ENCODE results near the gene TIMM17B. TPM values are rescaled to one million over a fixed set of nuclear protein-coding genes. Genes with fewer than 3 reads are reported as not detected.

The TIMM17B gene
- 19.4 TPM for total RNA-seq

GRCh38 chrX:48897625-48898306 is at the start of gene TIMM17B, which contains the start of gene PQBP1:
TIMM17B (minus strand) TSS chrX:48897768; CDS start chrX:48897749, 19 bp downstream.
PQBP1 (plus strand) TSS chrX:48897930; CDS start chrX:48898510, 580 bp downstream.

GRCh38 chrX:48918643-48919340 is 21.2 kb upstream of the TIMM17B start, which contains the start of gene PIM2:
PIM2 (minus strand) TSS chrX:48919024; CDS start chrX:48918834, 190 bp downstream.

DNA sequence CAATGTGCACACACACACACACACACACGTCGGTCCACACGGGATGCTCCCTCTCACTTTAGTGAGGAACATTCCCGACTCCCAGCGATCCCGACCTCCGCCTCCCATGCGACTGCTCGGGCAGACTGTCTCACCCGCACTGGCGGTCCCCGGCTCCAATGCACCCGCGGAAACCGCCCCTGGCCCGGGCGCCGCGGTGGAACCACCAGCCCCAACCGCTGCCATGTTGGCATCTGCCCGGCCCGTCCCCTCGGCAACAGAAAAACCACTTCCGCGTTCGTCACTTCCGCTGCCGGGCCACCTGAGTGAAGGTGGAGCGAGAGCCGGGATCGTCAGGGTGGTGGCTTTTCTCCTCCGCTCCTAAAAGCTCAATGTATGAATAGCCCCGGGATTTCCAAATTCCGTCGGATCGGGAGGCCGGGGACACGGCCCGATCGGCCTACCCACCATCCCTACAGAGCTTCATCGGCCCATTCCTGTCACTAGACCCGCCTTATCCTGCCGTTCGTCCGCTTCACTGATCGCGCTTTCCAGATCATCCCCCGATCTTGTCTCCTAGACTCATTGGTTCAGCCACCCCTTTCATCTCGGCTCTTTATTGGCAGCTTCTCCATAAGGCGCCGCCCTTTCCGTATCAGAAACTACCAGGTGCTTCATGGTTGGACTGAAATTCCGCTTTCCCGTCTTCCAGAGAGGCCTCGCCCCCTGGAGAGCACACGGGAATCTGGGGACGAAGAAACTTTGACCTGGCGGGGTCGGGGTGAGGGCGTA is 14.0 kb upstream of the TIMM17B start, which contains the start of gene SLC35A2:
Gene SLC35A2, minus strand, starts transcription at position 235 of the 771 bp plus-strand sequence. Its CDS starts 10 bp downstream, at position 225.

Other genes with a start within 250 kb of the TIMM17B start
- gene WAS, start 214.0 kb downstream of the TIMM17B start, total RNA-seq, result 0.63 TPM
- 2.8 TPM for gene SUV39H1, start 201.0 kb downstream of the TIMM17B start, total RNA-seq
- not detected for gene GLOD5, start 136.0 kb downstream of the TIMM17B start, total RNA-seq
- gene GATA1, start 111.2 kb downstream of the TIMM17B start, total RNA-seq, result not detected
- 125 TPM for gene HDAC6, start 95.7 kb downstream of the TIMM17B start, total RNA-seq
- gene ERAS, start 71.3 kb downstream of the TIMM17B start, total RNA-seq, result not detected
- gene PCSK1N, start 62.2 kb downstream of the TIMM17B start, total RNA-seq, result 63.5 TPM
- 34.7 TPM for gene PQBP1, start 162 bp upstream of the TIMM17B start, total RNA-seq
- 6.9 TPM for gene SLC35A2, start 13.9 kb upstream of the TIMM17B start, total RNA-seq
- 9.7 TPM for gene PIM2, start 21.3 kb upstream of the TIMM17B start, total RNA-seq
- 30.4 TPM for gene OTUD5, start 59.8 kb upstream of the TIMM17B start, total RNA-seq
- gene KCND1, start 74.1 kb upstream of the TIMM17B start, total RNA-seq, result 0.63 TPM
- 49.8 TPM for gene GRIPAP1, start 104.5 kb upstream of the TIMM17B start, total RNA-seq
- gene TFE3, start 145.6 kb upstream of the TIMM17B start, total RNA-seq, result 12.2 TPM
- gene CCDC120, start 161.2 kb upstream of the TIMM17B start, total RNA-seq, result 5.3 TPM
- 7.8 TPM for gene PRAF2, start 176.2 kb upstream of the TIMM17B start, total RNA-seq
- gene WDR45, start 182.1 kb upstream of the TIMM17B start, total RNA-seq, result 37.6 TPM
- gene GPKOW, start 226.0 kb upstream of the TIMM17B start, total RNA-seq, result 20.3 TPM